Heart right ventricle (tissue), 16 donors: ENCODE measurements around the gene PFDN2. TPM values are rescaled to one million over a fixed set of nuclear protein-coding genes. Genes with fewer than 3 reads are reported as not detected.

Source experiments
- ATAC-seq, 8 donors: fragments of 200-7000 bp; cut with Tn5 transposase; one replicate each; pipeline ENCODE4 v1.9.1; 2020; ENCODE audit warnings: mild to moderate bottlenecking in 8 of 8, moderate library complexity in 8 of 8, moderate number of reproducible peaks in 1 of 8
- DNase-seq, 2 donors: peaks; one replicate each; pipeline ENCODE4 v3.0.0-alpha.2; 2020
- H3K27ac ChIP-seq, 10 donors: fragments of 200-600 bp; sonication (generic) in 2 of 10; one replicate each; pipeline versions ENCODE4 v1.5.0 to v1.8.0; 2020 to 2022; ENCODE audit warnings: mild to moderate bottlenecking in 3 of 10
- H3K27me3 ChIP-seq, 7 donors: fragments of 200-600 bp; one replicate each; pipeline ENCODE4 v1.8.0; 2021 to 2022; ENCODE audit warnings: mild to moderate bottlenecking in 2 of 7
- H3K36me3 ChIP-seq, 9 donors: fragments of 200-600 bp; sonication (generic) in 1 of 9; one replicate each; pipeline versions ENCODE4 v1.5.0 to v1.8.0; 2020 to 2022; ENCODE audit warnings: mild to moderate bottlenecking in 2 of 9
- H3K4me1 ChIP-seq, 9 donors: fragments of 200-600 bp; sonication (generic) in 1 of 9; one replicate each; pipeline versions ENCODE4 v1.5.0 to v1.8.0; 2020 to 2022; ENCODE audit warnings: mild to moderate bottlenecking in 4 of 9
- H3K4me3 ChIP-seq, 10 donors: fragments of 200-600 bp; sonication (generic) in 2 of 10; one replicate each; pipeline versions ENCODE4 v1.5.0 to v1.8.0; 2020 to 2022; ENCODE audit warnings: mild to moderate bottlenecking in 7 of 10, moderate library complexity in 2 of 10
- H3K9me3 ChIP-seq, 11 donors: fragments of 200-600 bp in 10 of 11; sonication (generic) in 2 of 11; one replicate each; pipeline versions ENCODE4 v1.5.0 to v1.8.0; 2013 to 2022; ENCODE audit warnings: mild to moderate bottlenecking in 2 of 11, control low read depth in 1 of 11, moderate library complexity in 1 of 11
- WGBS, 2 donors: extraction: QIAGEN DNeasy Blood & Tissue Kit; methylation state at CpG; one replicate each; pipeline ENCODE4 v1.1.7; 2013; ENCODE audit warnings: inconsistent platforms in 1 of 2; 5-methylcytosine and 5-hydroxymethylcytosine counted together
- intact Hi-C, 10 donors: fragments of 100-400 bp; cut with DNase I; formaldehyde crosslinking; loops; one replicate each; pipeline versions ENCODE4 v1.11.1 to v1.14.2; 2022
- polyA plus RNA-seq, 2 donors: library from polyadenylated mRNA; stranded (reverse); fragments of 200-250 nt; gene quantifications; one replicate each; pipeline ENCODE4 v1.2.3, GENCODE V29; 2013
- total RNA-seq, 10 donors: library from RNA; stranded (reverse); fragmentation: NEBNext Ultra II Directional in 3 of 10; extraction: Animal tissue kit (Norgen Biotek cat#: 25700) in 3 of 10; gene quantifications; one replicate each; pipeline versions ENCODE4 v1.2.1 to v1.2.4, GENCODE V29; 2021 to 2023
- TF ChIP-seq, protein P1 (sequence below), 9 donors: fragments of 200-600 bp; sonication (generic) in 2 of 9; IDR thresholded peaks; one replicate each; pipeline versions ENCODE4 v1.5.0 to v1.8.0; 2021 to 2022; ENCODE audit warnings: antibody characterized with exemption in 9 of 9, mild to moderate bottlenecking in 5 of 9, moderate library complexity in 1 of 9
- donor health status: Arrhythmogenic right ventricular cardiomyopathy.
- donor health status: ischemic (EF 13 %, LVEDD 7.1; RV severe dilation, severe dysfunction).
- donor health status: healthy with polysubstance abuse.
- donor health status: DM: no; HTN: yes; CAD: no.
- donor health status: DM: no; HTN: no; CAD: no.
- donor health status: ischemic (EF 25% LVEDD 6.9; RV normal size, moderate dysfunction).
- donor health status: ischemic (EF 25% LVEDD 5.7; RV mildly dilated, moderate dysfunction).
- donor health status: healthy.
- donor health status: DM: yes; HTN: yes; CAD: no.
- donor health status: Ischemic cardiomyopathy.
- donor health status: ischemic (EF 35%, LVEDD 5.7; RV mildly dilated, moderate dysfunction).
- donor health status: nonischemic (EF 11% LVEDD 7.7; RV severe dilation, severe dysfunction).
- donor health status: DM: yes; HTN: yes; CAD: no.
- donor health status: PGD.
- donor health status: ischemic (EF 29% LVEDD 5.4; RV normal size, mild dysfunction).
- donor health status: nonischemic (EF 23%, LVEDD 6.1; RV moderate dilation, normal function).

The PFDN2 gene
- total and polyA plus RNA-seq, 12 donors: 44.6 to 273 (median 55.9) TPM

DNA sequence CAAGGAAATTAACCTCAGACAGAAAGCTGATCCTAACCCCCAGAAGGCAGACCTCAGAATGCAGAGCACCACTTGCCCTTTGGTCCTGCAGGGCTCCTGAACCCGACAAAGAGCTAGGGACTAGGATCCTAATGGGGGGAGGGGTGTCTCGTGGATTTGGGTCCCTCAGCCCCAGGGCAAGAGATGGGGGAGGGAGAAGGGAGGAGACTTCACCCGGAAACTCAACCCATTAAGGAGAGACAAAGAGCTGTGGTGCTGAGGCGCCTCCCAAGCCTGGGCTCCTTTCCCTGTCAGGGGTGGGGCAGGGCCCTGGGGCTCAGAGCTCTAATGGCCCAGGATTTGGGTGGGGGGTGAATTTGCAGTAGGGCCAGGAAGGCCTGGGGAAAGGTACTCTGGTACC is 31.4 kb downstream of the PFDN2 start:
- Histone ChIP-seq H3K27ac (no peak overlapping the region), H3K4me1 (peaks cover 0 to 22% (median 0%) of the 10 kb centered on the region in 9 donors), H3K36me3 (no peaks in the 10 kb centered on the region), H3K4me3 (no peak overlapping the region), H3K27me3 (no peaks in the 10 kb centered on the region), H3K9me3 (no peaks in the 10 kb centered on the region)
- ATAC-seq (no peak), DNase-seq (no peak)
- intact Hi-C loops: no loop called here
- TF ChIP-seq, protein P1, sequence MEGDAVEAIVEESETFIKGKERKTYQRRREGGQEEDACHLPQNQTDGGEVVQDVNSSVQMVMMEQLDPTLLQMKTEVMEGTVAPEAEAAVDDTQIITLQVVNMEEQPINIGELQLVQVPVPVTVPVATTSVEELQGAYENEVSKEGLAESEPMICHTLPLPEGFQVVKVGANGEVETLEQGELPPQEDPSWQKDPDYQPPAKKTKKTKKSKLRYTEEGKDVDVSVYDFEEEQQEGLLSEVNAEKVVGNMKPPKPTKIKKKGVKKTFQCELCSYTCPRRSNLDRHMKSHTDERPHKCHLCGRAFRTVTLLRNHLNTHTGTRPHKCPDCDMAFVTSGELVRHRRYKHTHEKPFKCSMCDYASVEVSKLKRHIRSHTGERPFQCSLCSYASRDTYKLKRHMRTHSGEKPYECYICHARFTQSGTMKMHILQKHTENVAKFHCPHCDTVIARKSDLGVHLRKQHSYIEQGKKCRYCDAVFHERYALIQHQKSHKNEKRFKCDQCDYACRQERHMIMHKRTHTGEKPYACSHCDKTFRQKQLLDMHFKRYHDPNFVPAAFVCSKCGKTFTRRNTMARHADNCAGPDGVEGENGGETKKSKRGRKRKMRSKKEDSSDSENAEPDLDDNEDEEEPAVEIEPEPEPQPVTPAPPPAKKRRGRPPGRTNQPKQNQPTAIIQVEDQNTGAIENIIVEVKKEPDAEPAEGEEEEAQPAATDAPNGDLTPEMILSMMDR (IDR thresholded peaks at IDR 0.05): no peak
- WGBS, 2 donors: 72 to 80% methylated on average over 4 of the region's 4 CpGs

DNA sequence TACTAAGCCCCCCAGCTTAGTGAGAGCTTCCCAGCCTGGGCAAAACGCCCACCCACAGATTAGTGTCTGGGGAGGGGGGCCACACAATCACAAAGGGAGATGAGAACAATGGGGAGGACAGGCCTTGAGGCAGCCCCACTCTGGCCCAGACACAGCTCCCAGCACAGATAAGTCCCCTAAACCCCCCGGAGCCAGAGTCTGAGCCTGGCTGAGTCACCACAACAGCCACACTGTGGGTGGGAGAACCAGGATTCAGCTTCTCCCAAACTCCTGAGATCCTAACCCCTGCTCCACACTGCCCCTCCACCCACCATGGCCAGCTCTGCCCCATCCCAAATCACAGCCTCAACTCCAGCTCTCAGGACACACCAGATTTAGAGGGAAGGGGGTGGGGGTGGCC is 32.7 kb downstream of the PFDN2 start:
- Histone ChIP-seq H3K27ac (no peak overlapping the region), H3K27me3 (peaks cover 0 to 3% (median 0%) of the 10 kb centered on the region in 7 donors), H3K4me1 (peaks cover 0 to 22% (median 0%) of the 10 kb centered on the region in 9 donors), H3K36me3 (no peaks in the 10 kb centered on the region), H3K9me3 (no peaks in the 10 kb centered on the region), H3K4me3 (no peak overlapping the region)
- 52 to 70% methylated on average over 2 of the region's 2 CpGs for WGBS, 2 donors
- intact Hi-C loops: no loop called here
- TF ChIP-seq, protein P1 (IDR thresholded peaks at IDR 0.05): no peak
- no peak for ATAC-seq
- no peak for DNase-seq

DNA sequence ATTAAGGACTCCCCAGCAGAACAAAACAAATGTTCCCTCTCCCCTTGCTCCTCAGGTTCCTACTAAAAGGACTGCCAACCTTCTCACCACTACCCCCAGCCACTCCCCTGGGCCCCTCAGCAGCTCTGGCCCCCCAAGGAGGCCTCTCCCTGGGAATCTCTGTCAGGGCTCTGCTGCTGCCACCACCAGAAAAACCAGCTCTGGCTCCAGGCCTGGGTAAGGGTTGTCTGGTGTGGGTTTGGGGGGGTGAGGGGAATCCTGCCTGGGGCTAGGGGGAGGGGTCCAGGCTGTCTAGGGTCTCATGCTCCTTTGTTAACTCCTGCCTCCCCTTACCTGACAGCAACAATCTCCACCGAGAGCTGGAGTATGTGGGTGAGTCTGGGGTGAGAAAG is 33.2 kb downstream of the PFDN2 start:
- no peak for ATAC-seq
- intact Hi-C loops: no loop called here
- Histone ChIP-seq H3K27ac (no peak overlapping the region), H3K4me1 (peaks cover 0 to 22% (median 0%) of the 10 kb centered on the region in 9 donors), H3K27me3 (peaks cover 0 to 9% (median 2%) of the 10 kb centered on the region in 7 donors), H3K4me3 (no peak overlapping the region), H3K9me3 (no peaks in the 10 kb centered on the region), H3K36me3 (no peaks in the 10 kb centered on the region)
- TF ChIP-seq, protein P1 (IDR thresholded peaks at IDR 0.05): no peak
- DNase-seq: no peak
- 93 to 100% methylated on average over 1 of the region's 1 CpG for WGBS, 2 donors

DNA sequence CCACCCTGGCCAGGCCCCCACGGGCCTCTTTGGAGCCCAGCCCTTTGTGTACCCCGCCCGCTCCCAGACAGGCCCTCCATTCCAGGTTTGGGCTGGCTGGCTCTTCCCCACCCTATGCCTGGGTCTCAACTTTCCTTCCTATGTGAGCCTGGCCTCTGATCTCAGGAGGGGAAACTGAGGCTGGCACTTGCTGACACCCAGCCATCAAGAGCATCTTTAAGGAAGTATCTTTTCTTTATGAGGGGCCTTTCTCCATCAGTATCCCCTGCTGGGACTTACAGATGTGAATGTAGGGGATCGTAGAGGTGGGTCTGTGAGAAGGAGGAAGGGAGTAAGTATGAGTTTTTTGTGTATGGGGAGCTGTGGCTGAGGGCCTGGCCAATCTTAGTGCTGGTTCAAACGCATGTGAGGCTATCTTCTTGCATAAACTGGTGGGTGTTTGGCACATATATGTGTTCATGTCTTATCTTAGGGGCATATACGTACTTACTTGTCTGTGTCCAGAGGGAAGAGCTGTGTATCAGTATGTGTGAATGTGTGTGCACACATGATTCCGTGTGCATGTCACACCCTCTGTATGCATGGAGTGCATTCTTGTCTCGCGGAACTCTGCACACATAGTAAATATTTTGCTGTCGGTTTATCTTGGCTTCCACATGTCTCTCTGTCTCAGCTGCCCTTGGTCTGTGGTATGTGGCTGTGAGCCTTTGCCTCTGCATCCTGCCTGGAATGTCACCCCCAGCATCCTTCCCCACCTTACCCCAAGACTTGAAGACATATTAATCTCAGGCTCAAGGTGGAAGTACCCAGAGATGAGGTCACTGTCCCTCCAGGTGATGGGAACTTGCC is 33.9 kb downstream of the PFDN2 start:
- TF ChIP-seq, protein P1 (IDR thresholded peaks at IDR 0.05): no peak
- H3K9me3 ChIP-seq: no peaks in the 10 kb centered on the region
- DNase-seq (no peak), ATAC-seq (no peak)
- no peak overlapping the region for H3K4me3 ChIP-seq
- peaks cover 0 to 22% (median 0%) of the 10 kb centered on the region in 9 donors for H3K4me1 ChIP-seq
- H3K27me3 ChIP-seq: peaks cover 0 to 13% (median 8%) of the 10 kb centered on the region in 7 donors
- 71 to 76% methylated on average over 10 of the region's 10 CpGs for WGBS, 2 donors
- no peaks in the 10 kb centered on the region for H3K36me3 ChIP-seq
- H3K27ac ChIP-seq: peak overlapping the region in 1 of 10 donors; percentile 65
- intact Hi-C loops: no loop called here
